ENCODE data around the gene GSTA4.
"Not testable (repeated sequence)": the region's sequence is repeated elsewhere in the genome, so short reads cannot be mapped to it uniquely, and the experiment has no call there.

The GSTA4 gene

GRCh38 chr6:52969359-52969758, 25.7 kb downstream of the GSTA4 start:
- DNase-seq = no peak

GRCh38 chr6:52966101-52966500, 29.0 kb downstream of the GSTA4 start:
- DNase-seq = no peak

GRCh38 chr6:52965380-52965779, 29.7 kb downstream of the GSTA4 start:
- no peak for DNase-seq

- DNase-seq = no peak
These were observed 30.8 kb downstream of the GSTA4 start for GRCh38 chr6:52964318-52964717.

GRCh38 chr6:52962701-52963100, 32.4 kb downstream of the GSTA4 start:
- no peak for DNase-seq

GRCh38 chr6:52961022-52961421, 34.1 kb downstream of the GSTA4 start:
- DNase-seq = not testable (repeated sequence)

GRCh38 chr6:52960211-52960610, 34.9 kb downstream of the GSTA4 start:
- not testable (repeated sequence) for DNase-seq

GRCh38 chr6:52958546-52959255, 36.4 kb downstream of the GSTA4 start:
- DNase-seq = no peak

- no peak for DNase-seq
These were observed 39.2 kb downstream of the GSTA4 start for GRCh38 chr6:52955871-52956270.

- DNase-seq = no peak
These were observed 40.9 kb downstream of the GSTA4 start for GRCh38 chr6:52953911-52954839.

GRCh38 chr6:52946306-52946705, 48.8 kb downstream of the GSTA4 start:
- no peak for DNase-seq

- not testable (repeated sequence) for DNase-seq
These were observed 52.3 kb downstream of the GSTA4 start for GRCh38 chr6:52942821-52943220.

GRCh38 chr6:52942221-52942620, 52.9 kb downstream of the GSTA4 start:
- no peak for DNase-seq

- no peak for DNase-seq
These were observed 57.2 kb downstream of the GSTA4 start for GRCh38 chr6:52937908-52938307.

GRCh38 chr6:52933778-52934177, 61.3 kb downstream of the GSTA4 start:
- no peak for DNase-seq

GRCh38 chr6:52931351-52931750, 63.7 kb downstream of the GSTA4 start:
- DNase-seq = no peak

- DNase-seq = peak; percentile 38
These were observed 65.5 kb downstream of the GSTA4 start for GRCh38 chr6:52929321-52930164.
